Keratinocyte (primary cell): ENCODE data around the gene PIP4K2A. TPM values are rescaled to one million over a fixed set of nuclear protein-coding genes. Genes with fewer than 3 reads are reported as not detected.

Experiments
- DNase-seq: peaks from one replicate; pipeline ENCODE4 v3.0.0-alpha.2; 2011; ENCODE audit warnings: low read depth, missing footprints, low spot score
- FAIRE-seq: peaks from 2 replicates; lab custom pipeline; 2011; peaks lifted over from hg19 to GRCh38; lab: Jason Lieb, UNC
- H2AFZ ChIP-seq: 2 replicates; pipeline ENCODE4 v1.6.0; 2012; ENCODE audit warnings: low read length, control low read depth, inconsistent platforms; ENCODE audit not compliant: control insufficient read depth
- H3K27ac ChIP-seq: 2 replicates; pipeline ENCODE4 v1.5.1; 2011; ENCODE audit warnings: low read length; ENCODE audit not compliant: control insufficient read depth, insufficient read depth
- H3K27me3 ChIP-seq: 3 replicates; pipeline ENCODE4 v1.6.0; 2011; ENCODE audit warnings: low read length; ENCODE audit not compliant: control insufficient read depth, insufficient read depth; ENCODE audit errors: extremely low read depth
- H3K36me3 ChIP-seq, 2 experiments: 2 replicates in 1 of 2; 3 replicates in 1 of 2; pipeline ENCODE4 v1.5.1; 2011; ENCODE audit warnings: low read length in 2 of 2, mild to moderate bottlenecking in 1 of 2; ENCODE audit not compliant: control insufficient read depth in 2 of 2, insufficient read depth in 2 of 2; ENCODE audit errors: extremely low read depth in 1 of 2
- H3K4me1 ChIP-seq: 3 replicates; pipeline ENCODE4 v1.5.1; 2011; ENCODE audit warnings: low read length; ENCODE audit not compliant: control insufficient read depth, insufficient read depth; ENCODE audit errors: extremely low read depth
- H3K4me2 ChIP-seq: 3 replicates; pipeline ENCODE4 v1.6.0; 2011; ENCODE audit warnings: low read depth, low read length; ENCODE audit not compliant: control insufficient read depth, insufficient read depth; ENCODE audit errors: extremely low read depth
- H3K4me3 ChIP-seq, 3 experiments: fragments of 200-600 bp in 1 of 3; sonication (generic) in 1 of 3; 2 replicates in 2 of 3; 3 replicates in 1 of 3; pipeline ENCODE4 v1.5.1; 2011 to 2016; ENCODE audit warnings: low read length in 3 of 3, mild to moderate bottlenecking in 3 of 3, control low read depth in 2 of 3, inconsistent platforms in 1 of 3, low read depth in 1 of 3, mixed read lengths in 1 of 3, mixed run types in 1 of 3, moderate library complexity in 1 of 3; ENCODE audit not compliant: control insufficient read depth in 2 of 3, insufficient read depth in 2 of 3; ENCODE audit errors: extremely low read depth in 1 of 3
- H3K79me2 ChIP-seq: 2 replicates; pipeline ENCODE4 v1.6.0; 2012; ENCODE audit warnings: low read length; ENCODE audit not compliant: control insufficient read depth, insufficient read depth
- H3K9ac ChIP-seq: 3 replicates; pipeline ENCODE4 v1.6.0; 2011; ENCODE audit warnings: low read length; ENCODE audit not compliant: control insufficient read depth, insufficient read depth; ENCODE audit errors: extremely low read depth
- H3K9me1 ChIP-seq: 3 replicates; pipeline ENCODE4 v1.6.0; 2011; ENCODE audit warnings: low read length; ENCODE audit not compliant: control insufficient read depth, insufficient read depth; ENCODE audit errors: extremely low read depth
- H3K9me3 ChIP-seq: 2 replicates; pipeline ENCODE4 v1.5.1; 2012; ENCODE audit warnings: low read depth, low read length; ENCODE audit not compliant: control insufficient read depth
- H4K20me1 ChIP-seq: 3 replicates; pipeline ENCODE4 v1.6.0; 2011; ENCODE audit warnings: low read length; ENCODE audit not compliant: control insufficient read depth, insufficient read depth; ENCODE audit errors: extremely low read depth
- CTCF ChIP-seq, 3 experiments: IDR thresholded peaks in 1 of 3; conservative IDR thresholded peaks in 1 of 3; optimal IDR thresholded peaks in 1 of 3; 2 replicates in 2 of 3; 3 replicates in 1 of 3; pipeline versions ENCODE3 to v1.5.1; 2011; ENCODE audit warnings: low read length in 3 of 3, mild to moderate bottlenecking in 3 of 3, moderate library complexity in 2 of 3, control low read depth in 1 of 3, inconsistent platforms in 1 of 3; ENCODE audit not compliant: insufficient read depth in 2 of 3; ENCODE audit errors: extremely low read depth in 1 of 3
- EZH2 ChIP-seq: IDR thresholded peaks from one replicate; pipeline ENCODE4 v1.6.1; 2012; ENCODE audit warnings: inconsistent platforms, mild to moderate bottlenecking, low read length, moderate library complexity
- dilution Hi-C: fragments of 300-500 bp; cut with MboI; formaldehyde crosslinking; loops from one replicate; pipeline ENCODE4 v1.7.0; 2020; ENCODE audit warnings: low sequenced_read_pairs; ENCODE audit not compliant: extremely low pct_ligation_motif_present
- polyA plus RNA-seq, 5 experiments: library from polyadenylated mRNA; depleted of rRNA in 3 of 5; stranded (reverse) in 3 of 5; stranded (forward) in 1 of 5; unstranded in 1 of 5; fragments of >200 nt; gene quantifications; 1 replicate in 1 of 5; 2 replicates in 3 of 5; 3 replicates in 1 of 5; pipeline versions ENCODE4 v1.2.1 to v1.2.3, GENCODE V29; 2011 to 2012; ENCODE audit warnings: missing spikeins in 2 of 5, low read depth in 1 of 5, low replicate concordance in 1 of 5

Gene PIP4K2A
- polyA plus RNA-seq, 1 donor (not counting 4 experiments of a cell fraction or from before 2014, with no cell fraction given): 15.5 TPM

- H3K36me3 ChIP-seq: no peaks in the 10 kb centered on the region
- no peak for TF ChIP-seq EZH2
- no peak for TF ChIP-seq CTCF (optimal IDR thresholded peaks at IDR 0.05 in 1 of 3, IDR thresholded peaks at IDR 0.05 in 1 of 3, conservative IDR thresholded peaks at IDR 0.05 in 1 of 3; ENCODE audit: extremely low read depth in 1 of 3, insufficient read depth in 2 of 3, low read length in 3 of 3)
- H2AFZ ChIP-seq: no peak overlapping the region
- no peak overlapping the region for H3K9ac ChIP-seq
- H3K4me1 ChIP-seq: no peaks in the 10 kb centered on the region
- H4K20me1 ChIP-seq: no peaks in the 10 kb centered on the region
- no peak for DNase-seq
- no peaks in the 10 kb centered on the region for H3K79me2 ChIP-seq
- H3K27me3 ChIP-seq: no peaks in the 10 kb centered on the region
- FAIRE-seq: no peak
- no peaks in the 10 kb centered on the region for H3K9me1 ChIP-seq
- dilution Hi-C loops: no loop called here
- no peak overlapping the region for H3K4me3 ChIP-seq
- no peak overlapping the region for H3K27ac ChIP-seq
- no peak overlapping the region for H3K4me2 ChIP-seq
- no peaks in the 10 kb centered on the region for H3K9me3 ChIP-seq
Measured at GRCh38 chr10:22489975-22490374, 224.4 kb downstream of the PIP4K2A start.

GRCh38 chr10:22489467-22489866, 224.9 kb downstream of the PIP4K2A start:
- no peaks in the 10 kb centered on the region for H3K9me3 ChIP-seq
- no peak overlapping the region for H3K4me2 ChIP-seq
- no peaks in the 10 kb centered on the region for H3K36me3 ChIP-seq
- DNase-seq (no peak), FAIRE-seq (no peak)
- no peak overlapping the region for H3K4me3 ChIP-seq
- H3K9ac ChIP-seq: no peak overlapping the region
- H3K27me3 ChIP-seq: no peaks in the 10 kb centered on the region
- no peaks in the 10 kb centered on the region for H3K79me2 ChIP-seq
- dilution Hi-C loops: no loop called here
- no peak for TF ChIP-seq CTCF (optimal IDR thresholded peaks at IDR 0.05 in 1 of 3, IDR thresholded peaks at IDR 0.05 in 1 of 3, conservative IDR thresholded peaks at IDR 0.05 in 1 of 3; ENCODE audit: extremely low read depth in 1 of 3, insufficient read depth in 2 of 3, low read length in 3 of 3)
- TF ChIP-seq EZH2: no peak
- H3K27ac ChIP-seq: no peak overlapping the region
- no peak overlapping the region for H2AFZ ChIP-seq
- no peaks in the 10 kb centered on the region for H3K9me1 ChIP-seq
- H4K20me1 ChIP-seq: no peaks in the 10 kb centered on the region
- H3K4me1 ChIP-seq: no peaks in the 10 kb centered on the region
